ENCODE results near the gene SNAP91. TPM values are rescaled to one million over a fixed set of nuclear protein-coding genes. Genes with fewer than 3 reads are reported as not detected.

Gene SNAP91
- total RNA-seq, 4 donors from 2014 or later, result 3.0 to 9.4 (median 6.4) TPM

DNA sequence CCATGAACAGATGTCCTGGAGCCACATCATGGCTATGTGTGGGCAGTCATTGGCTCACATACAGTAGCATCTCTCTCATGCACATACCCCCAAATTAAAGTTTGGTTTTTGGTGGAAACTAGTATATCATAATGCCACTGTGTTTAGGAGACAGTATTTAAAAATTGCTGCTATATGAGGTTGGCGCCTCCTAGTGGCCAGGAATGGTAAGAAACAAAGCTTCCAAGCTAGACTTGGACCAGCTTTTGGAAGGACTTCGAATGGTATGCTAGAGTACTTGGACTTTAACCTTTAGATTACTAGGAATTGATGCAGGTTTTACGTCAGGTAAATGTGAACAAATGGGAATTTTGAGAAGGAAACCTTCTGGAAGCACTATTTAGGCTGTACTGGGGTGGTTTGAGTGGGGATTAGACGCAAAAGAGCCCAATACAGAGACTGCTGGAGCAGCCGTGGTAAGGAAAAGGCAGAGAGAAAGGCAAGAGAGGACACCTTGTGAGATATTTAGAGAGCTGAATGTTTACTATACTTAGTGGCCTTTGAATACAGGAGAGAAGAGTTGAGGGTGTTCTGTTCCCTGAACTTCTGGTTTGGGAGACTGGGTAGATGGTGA lies 172.8 kb downstream of the SNAP91 start:
- H3K36me3 ChIP-seq, result no peaks in the 10 kb centered on the region
- TF ChIP-seq POLR2A (IDR thresholded peaks at IDR 0.05) (no peak), EP300 (IDR thresholded peaks at IDR 0.05) (no peak)
- TF ChIP-seq, protein P1, sequence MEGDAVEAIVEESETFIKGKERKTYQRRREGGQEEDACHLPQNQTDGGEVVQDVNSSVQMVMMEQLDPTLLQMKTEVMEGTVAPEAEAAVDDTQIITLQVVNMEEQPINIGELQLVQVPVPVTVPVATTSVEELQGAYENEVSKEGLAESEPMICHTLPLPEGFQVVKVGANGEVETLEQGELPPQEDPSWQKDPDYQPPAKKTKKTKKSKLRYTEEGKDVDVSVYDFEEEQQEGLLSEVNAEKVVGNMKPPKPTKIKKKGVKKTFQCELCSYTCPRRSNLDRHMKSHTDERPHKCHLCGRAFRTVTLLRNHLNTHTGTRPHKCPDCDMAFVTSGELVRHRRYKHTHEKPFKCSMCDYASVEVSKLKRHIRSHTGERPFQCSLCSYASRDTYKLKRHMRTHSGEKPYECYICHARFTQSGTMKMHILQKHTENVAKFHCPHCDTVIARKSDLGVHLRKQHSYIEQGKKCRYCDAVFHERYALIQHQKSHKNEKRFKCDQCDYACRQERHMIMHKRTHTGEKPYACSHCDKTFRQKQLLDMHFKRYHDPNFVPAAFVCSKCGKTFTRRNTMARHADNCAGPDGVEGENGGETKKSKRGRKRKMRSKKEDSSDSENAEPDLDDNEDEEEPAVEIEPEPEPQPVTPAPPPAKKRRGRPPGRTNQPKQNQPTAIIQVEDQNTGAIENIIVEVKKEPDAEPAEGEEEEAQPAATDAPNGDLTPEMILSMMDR (IDR thresholded peaks at IDR 0.05), result peak; percentile 15 to 43 (median 26)
- H3K4me3 ChIP-seq, result no peak overlapping the region
- peaks cover 4% of the 10 kb centered on the region for H3K27me3 ChIP-seq
- H3K27ac ChIP-seq, result no peak overlapping the region
- WGBS, 2 donors (ENCODE audit: low coverage in 1 of 2), result 35 to 46% methylated on average over 4 to 5 of the region's 5 CpGs
- H3K4me1 ChIP-seq, result no peaks in the 10 kb centered on the region
- no peaks in the 10 kb centered on the region for H3K9me3 ChIP-seq
- no peak for ATAC-seq

DNA sequence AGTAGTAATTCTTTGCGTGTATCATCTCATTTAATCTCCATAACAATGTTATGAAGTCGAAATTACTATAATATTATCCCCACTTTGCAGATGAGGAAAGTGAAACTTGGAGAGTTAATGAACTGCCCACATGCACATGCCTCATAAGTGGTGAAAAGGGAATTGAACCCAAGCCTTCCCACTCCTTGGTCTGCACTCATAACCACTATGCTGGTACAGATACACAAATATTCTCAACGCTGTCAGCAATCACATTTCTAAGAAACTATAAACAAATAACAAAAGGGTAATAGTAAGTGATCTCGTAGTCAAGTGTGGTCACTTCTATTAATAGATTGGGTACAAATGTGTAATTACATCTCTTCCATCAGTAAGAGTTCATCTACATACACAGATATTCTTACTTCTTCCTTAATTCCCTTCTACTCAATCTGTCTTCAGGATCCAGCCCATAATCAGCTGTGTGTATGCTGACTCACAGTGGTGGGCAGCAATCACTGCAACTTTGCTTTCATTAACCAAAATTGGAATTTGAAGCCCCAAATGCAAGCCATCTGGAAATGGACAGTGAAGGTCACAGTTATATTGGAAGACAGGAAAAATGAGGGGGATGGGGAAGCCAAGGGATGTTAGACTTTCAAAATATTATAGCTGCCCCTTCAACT lies 190.0 kb downstream of the SNAP91 start:
- no peaks in the 10 kb centered on the region for H3K9me3 ChIP-seq
- H3K36me3 ChIP-seq, result no peaks in the 10 kb centered on the region
- H3K27ac ChIP-seq, result no peak overlapping the region
- TF ChIP-seq POLR2AphosphoS5 (IDR thresholded peaks at IDR 0.05) (no peak), POLR2A (IDR thresholded peaks at IDR 0.05) (no peak), EP300 (IDR thresholded peaks at IDR 0.05) (no peak)
- TF ChIP-seq, protein P1 (IDR thresholded peaks at IDR 0.05), result no peak
- H3K27me3 ChIP-seq, result no peaks in the 10 kb centered on the region
- H3K4me3 ChIP-seq, result no peak overlapping the region
- 61 to 73% methylated on average over 4 of the region's 4 CpGs for WGBS, 2 donors (ENCODE audit: low coverage in 1 of 2)
- H3K4me1 ChIP-seq, result peaks cover 0 to 8% (median 0%) of the 10 kb centered on the region in 3 donors
- ATAC-seq, result no peak

DNA sequence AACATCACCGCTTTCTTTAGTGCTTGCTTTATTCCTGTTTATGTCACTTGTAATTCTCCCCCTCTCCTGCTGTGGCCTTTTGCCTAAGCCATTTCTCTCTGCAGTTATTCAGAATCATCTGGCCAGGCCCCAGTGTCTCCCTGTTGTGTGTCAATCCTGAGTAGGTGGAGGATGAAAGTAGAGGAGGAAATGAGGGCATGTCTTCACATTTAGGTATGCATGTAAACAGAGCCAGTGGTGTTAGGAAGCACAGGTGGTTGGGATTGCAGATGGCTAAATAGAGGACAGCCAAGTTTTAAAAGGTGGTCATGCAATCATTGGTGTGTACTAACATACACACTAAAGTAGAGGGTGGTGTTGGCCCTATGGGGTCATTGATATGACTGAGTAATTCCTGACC lies 191.4 kb downstream of the SNAP91 start:
- Histone ChIP-seq H3K27ac (no peak overlapping the region), H3K27me3 (no peaks in the 10 kb centered on the region), H3K36me3 (no peaks in the 10 kb centered on the region), H3K4me1 (peaks cover 0 to 22% (median 3%) of the 10 kb centered on the region in 3 donors), H3K9me3 (no peaks in the 10 kb centered on the region), H3K4me3 (no peak overlapping the region)
- TF ChIP-seq POLR2AphosphoS5 (IDR thresholded peaks at IDR 0.05), result no peak
- TF ChIP-seq, protein P1 (IDR thresholded peaks at IDR 0.05), result no peak
- TF ChIP-seq POLR2A (IDR thresholded peaks at IDR 0.05), result no peak
- no peak for TF ChIP-seq EP300 (IDR thresholded peaks at IDR 0.05)
- WGBS, 2 donors (ENCODE audit: low coverage in 1 of 2), result 63 to 93% methylated on average over 1 of the region's 1 CpG
- ATAC-seq, result no peak

DNA sequence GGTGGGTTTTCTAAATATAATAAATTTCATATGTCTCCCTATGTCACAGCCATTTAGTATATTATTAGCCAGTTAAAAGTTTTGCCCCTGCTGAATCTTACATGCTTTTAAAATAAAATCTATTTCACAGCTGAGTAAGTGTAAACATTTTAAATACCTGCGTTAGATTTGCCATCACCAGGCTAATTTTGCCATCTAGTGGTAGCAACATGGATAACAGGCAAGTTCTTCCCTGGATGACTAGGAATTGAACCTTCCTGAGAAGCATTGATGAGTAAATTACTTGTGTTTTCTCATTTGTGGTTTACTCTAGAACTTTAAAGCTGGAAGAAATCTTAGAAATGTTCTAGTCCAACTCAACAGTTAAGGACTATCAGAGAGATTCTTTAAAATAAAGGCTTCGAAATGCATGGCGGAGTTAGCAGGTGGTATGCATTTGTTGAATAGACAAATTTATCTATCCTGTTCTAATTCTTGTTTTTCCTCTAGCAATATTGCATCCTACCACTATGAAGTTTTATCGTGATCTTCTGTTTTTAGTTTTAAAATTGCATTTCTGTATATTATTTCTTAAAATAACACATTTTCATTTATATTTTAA lies 193.9 kb downstream of the SNAP91 start:
- Histone ChIP-seq H3K27ac (no peak overlapping the region), H3K27me3 (no peaks in the 10 kb centered on the region), H3K4me1 (peaks cover 0 to 34% (median 3%) of the 10 kb centered on the region in 3 donors), H3K9me3 (no peaks in the 10 kb centered on the region), H3K4me3 (no peak overlapping the region), H3K36me3 (no peaks in the 10 kb centered on the region)
- no peak for ATAC-seq
- WGBS, 2 donors (ENCODE audit: low coverage in 1 of 2), result 17 to 36% methylated on average over 4 of the region's 4 CpGs
- no peak for TF ChIP-seq POLR2AphosphoS5 (IDR thresholded peaks at IDR 0.05)
- TF ChIP-seq, protein P1 (IDR thresholded peaks at IDR 0.05), result peak; percentile 75 to 87 (median 81)
